ENCODE results near the gene BRI3BP.

Gene BRI3BP

DNA sequence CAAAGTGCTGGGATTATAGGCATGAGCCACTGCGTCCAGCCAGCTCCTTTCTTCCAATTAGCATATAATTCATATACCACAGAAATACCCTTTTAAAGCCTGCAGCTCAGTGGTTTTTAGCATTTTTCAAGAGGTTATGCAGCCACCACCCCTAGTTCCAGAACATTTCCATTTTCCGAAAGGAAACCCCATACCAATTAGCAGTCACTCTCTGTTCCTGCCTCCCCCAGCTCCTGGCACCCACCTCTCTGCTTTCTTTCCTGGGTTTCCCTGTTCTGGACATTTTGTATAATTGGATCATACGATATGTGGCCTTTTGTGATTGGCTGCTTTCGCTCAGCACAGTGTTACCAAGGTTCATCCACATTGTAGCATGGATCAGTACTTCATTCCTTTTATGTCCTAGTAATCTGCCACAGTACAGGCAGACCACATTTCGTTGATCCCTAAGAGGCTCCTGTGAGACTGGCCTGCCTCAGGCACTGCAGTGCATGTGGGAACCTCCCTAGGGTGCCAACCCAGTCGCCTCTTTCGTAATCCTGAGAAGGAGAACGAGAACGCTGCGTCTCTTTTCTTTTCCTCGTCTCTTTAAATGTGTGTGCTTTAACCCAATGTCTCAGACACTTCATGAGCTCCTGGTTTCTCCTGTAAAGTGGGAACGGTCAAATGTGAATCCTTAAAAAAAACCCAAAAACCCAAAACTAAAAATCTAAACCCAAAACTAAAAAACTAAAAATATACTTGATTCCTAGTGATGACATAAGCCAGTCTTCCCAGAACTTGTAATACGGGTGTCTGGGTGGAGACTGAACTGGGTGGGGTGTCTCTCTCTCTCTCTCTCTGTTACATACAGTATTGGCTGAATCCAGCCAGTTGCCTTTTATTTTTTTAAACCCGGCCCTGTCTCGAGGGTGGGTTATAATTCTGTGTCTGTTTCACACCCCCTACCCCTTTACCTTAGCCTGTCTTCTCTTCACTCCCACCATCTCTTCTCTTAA, 86.5 kb downstream of the BRI3BP start:
- no peak overlapping the region for H3K4me3 ChIP-seq (ENCODE audit: low read length)
- H3K27ac ChIP-seq (ENCODE audit: low read depth, low read length) = no peak overlapping the region
- no peak overlapping the region for H3K9ac ChIP-seq (ENCODE audit: low read length)
- no peaks in the 10 kb centered on the region for H3K4me1 ChIP-seq (ENCODE audit: control insufficient read depth, insufficient read depth, low read length)
- no peaks in the 10 kb centered on the region for H3K27me3 ChIP-seq (ENCODE audit: control insufficient read depth, insufficient read depth, low read length)
- H3K36me3 ChIP-seq (ENCODE audit: control insufficient read depth, insufficient read depth, low read length) = peaks cover 2% of the 10 kb centered on the region

Measured in rectal smooth muscle tissue (tissue), 1 donor.